GM19025 (cell line): ENCODE results near the gene TGFBRAP1.
"Not testable (repeated sequence)": the region's sequence is repeated elsewhere in the genome, so short reads cannot be mapped to it uniquely, and the experiment has no call there.

Experiments used
- ATAC-seq: cut with Tn5 transposase; IDR thresholded peaks from one replicate; pipeline ENCODE4 v1.9.1; 2021; ENCODE audit warnings: mild to moderate bottlenecking, low read depth, moderate library complexity; ENCODE audit not compliant: unreplicated experiment

The TGFBRAP1 gene

GRCh38 chr2:105287692-105288091 is 41.8 kb downstream of the TGFBRAP1 start:
- no peak for ATAC-seq

- ATAC-seq, result no peak
These were observed 46.0 kb downstream of the TGFBRAP1 start for GRCh38 chr2:105283532-105283931.

GRCh38 chr2:105280281-105280680 is 49.3 kb downstream of the TGFBRAP1 start:
- no peak for ATAC-seq

GRCh38 chr2:105279126-105279525 is 50.4 kb downstream of the TGFBRAP1 start:
- ATAC-seq, result no peak

- no peak for ATAC-seq
These were observed 50.9 kb downstream of the TGFBRAP1 start for GRCh38 chr2:105278654-105279053.

GRCh38 chr2:105274046-105274445 is 55.5 kb downstream of the TGFBRAP1 start:
- no peak for ATAC-seq

GRCh38 chr2:105272176-105272575 is 57.4 kb downstream of the TGFBRAP1 start:
- no peak for ATAC-seq

- no peak for ATAC-seq
These were observed 58.0 kb downstream of the TGFBRAP1 start for GRCh38 chr2:105271393-105272045.

- no peak for ATAC-seq
These were observed 60.1 kb downstream of the TGFBRAP1 start for GRCh38 chr2:105269426-105269825.

- no peak for ATAC-seq
These were observed 66.9 kb downstream of the TGFBRAP1 start for GRCh38 chr2:105262651-105263091.

GRCh38 chr2:105261061-105261460 is 68.5 kb downstream of the TGFBRAP1 start:
- no peak for ATAC-seq

- ATAC-seq, result no peak
These were observed 70.6 kb downstream of the TGFBRAP1 start for GRCh38 chr2:105258835-105259350.

- no peak for ATAC-seq
These were observed 71.6 kb downstream of the TGFBRAP1 start for GRCh38 chr2:105257981-105258380.

GRCh38 chr2:105256431-105257047 is 73.0 kb downstream of the TGFBRAP1 start:
- no peak for ATAC-seq

- no peak for ATAC-seq
These were observed 73.6 kb downstream of the TGFBRAP1 start for GRCh38 chr2:105255979-105256378.

- ATAC-seq, result no peak
These were observed 74.9 kb downstream of the TGFBRAP1 start for GRCh38 chr2:105254531-105255210.

GRCh38 chr2:105252271-105252670 is 77.3 kb downstream of the TGFBRAP1 start:
- ATAC-seq, result no peak

GRCh38 chr2:105251016-105251648 is 78.4 kb downstream of the TGFBRAP1 start:
- not testable (repeated sequence) for ATAC-seq

- ATAC-seq, result no peak
These were observed 79.6 kb downstream of the TGFBRAP1 start for GRCh38 chr2:105249891-105250290.

- no peak for ATAC-seq
These were observed 80.4 kb downstream of the TGFBRAP1 start for GRCh38 chr2:105249181-105249580.
